H1 (cell line): ENCODE measurements around the gene ALLC.

Experiments used
- ASH2L ChIP-seq: fragments of 200-600, 300-600 bp; sonication (generic); IDR thresholded peaks from one replicate; pipeline ENCODE4 v1.7.1; 2017; ENCODE audit warnings: low read length
- BRCA1 ChIP-seq: IDR thresholded peaks from 2 replicates; pipeline ENCODE4 v1.6.1; 2012; ENCODE audit warnings: low read depth, low read length, improper control_type of control experiment
- CTCF ChIP-seq, 3 experiments: IDR thresholded peaks; 1 replicate in 2 of 3; 2 replicates in 1 of 3; pipeline versions ENCODE4 v1.5.1 to v1.6.1; 2011; ENCODE audit warnings: low read length in 3 of 3, mild to moderate bottlenecking in 3 of 3, inconsistent platforms in 2 of 3, low read depth in 1 of 3, moderate library complexity in 1 of 3; ENCODE audit not compliant: insufficient read depth in 1 of 3; ENCODE audit errors: control extremely low read depth in 1 of 3
- EP300 ChIP-seq, 2 experiments: IDR thresholded peaks; 1 replicate in 1 of 2; 2 replicates in 1 of 2; pipeline ENCODE4 v1.6.1; 2011 to 2012; ENCODE audit warnings: low read depth in 2 of 2, low read length in 2 of 2, mild to moderate bottlenecking in 2 of 2, borderline replicate concordance in 1 of 2, inconsistent platforms in 1 of 2, moderate library complexity in 1 of 2
- EZH2 ChIP-seq: fragments of 200-600 bp; sonication (generic); IDR thresholded peaks from 2 replicates; pipeline ENCODE4 v1.7.1; 2012; ENCODE audit warnings: low read depth, mild to moderate bottlenecking, moderate library complexity, low read length, inconsistent platforms; ENCODE audit not compliant: severe bottlenecking
- MAX ChIP-seq: IDR thresholded peaks from 2 replicates; pipeline ENCODE4 v1.6.1; 2012; ENCODE audit warnings: inconsistent platforms
- POLR2A ChIP-seq, 2 experiments: IDR thresholded peaks; 1 replicate in 1 of 2; 2 replicates in 1 of 2; pipeline ENCODE4 v1.6.1; 2011; ENCODE audit warnings: low read depth in 2 of 2, low read length in 2 of 2, mild to moderate bottlenecking in 2 of 2; ENCODE audit errors: control extremely low read depth in 1 of 2
- TAF1 ChIP-seq: IDR thresholded peaks from 2 replicates; pipeline ENCODE4 v1.6.1; 2011; ENCODE audit warnings: mild to moderate bottlenecking, low read depth, low read length
- TCF12 ChIP-seq: IDR thresholded peaks from 2 replicates; pipeline ENCODE4 v1.6.1; 2011; ENCODE audit warnings: low read depth, mild to moderate bottlenecking, low read length

GRCh38 chr2:3743951-3744555 is 86.1 kb downstream of the ALLC start:
- no peak for TF ChIP-seq CTCF (IDR thresholded peaks at IDR 0.05; ENCODE audit: control extremely low read depth in 1 of 3, insufficient read depth in 1 of 3, low read depth in 1 of 3, low read length in 3 of 3)
- TF ChIP-seq TCF12 = no peak
- no peak for TF ChIP-seq EP300 (IDR thresholded peaks at IDR 0.05; ENCODE audit: borderline replicate concordance in 1 of 2, low read depth in 2 of 2, low read length in 2 of 2)
- TF ChIP-seq TAF1 = no peak
- no peak for TF ChIP-seq EZH2
- no peak for TF ChIP-seq MAX
- TF ChIP-seq BRCA1 = no peak
- no peak for TF ChIP-seq POLR2A (IDR thresholded peaks at IDR 0.05; ENCODE audit: control extremely low read depth in 1 of 2, low read depth in 2 of 2, low read length in 2 of 2)
- no peak for TF ChIP-seq ASH2L
